ENCODE data around the gene ASAH2.

The ASAH2 gene

DNA sequence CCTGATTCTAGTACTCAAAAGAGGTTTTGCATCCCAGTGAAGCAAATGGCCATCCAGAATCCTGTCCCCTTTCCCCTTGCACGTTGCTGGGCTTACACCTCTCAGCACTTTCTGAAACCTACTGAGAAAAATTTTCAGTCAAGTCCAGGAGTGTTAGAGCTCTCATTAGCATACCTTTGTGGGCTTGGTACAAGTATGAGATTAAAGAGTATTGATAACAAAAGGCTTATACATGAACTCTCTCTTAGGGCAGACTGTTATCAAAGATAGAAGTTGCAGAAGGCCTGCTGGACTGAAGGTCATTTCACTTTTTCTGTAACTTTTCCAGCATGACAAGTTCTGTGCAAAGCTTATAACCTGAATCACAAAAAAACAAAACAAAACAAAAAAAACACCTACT is at the start of gene ASAH2:
Gene ASAH2, minus strand, starts transcription at position 123 of the 400 bp plus-strand sequence. CDS start 2,906 bp downstream, outside the sequence.
- H3K4me1 Mint-ChIP-seq = no peaks in the 10 kb centered on the region
- H3K27ac Mint-ChIP-seq = no peak within 1 kb of the TSS
- ATAC-seq (replicated peaks) (no peak), DNase-seq (no peak)
- H3K4me3 Mint-ChIP-seq = no peak within 1 kb of the TSS
- peaks cover 45 to 50% of the 10 kb centered on the region in 2 donors for H3K27me3 Mint-ChIP-seq
- no peaks in the 10 kb centered on the region for H3K9me3 Mint-ChIP-seq
- H3K36me3 Mint-ChIP-seq = no peaks in the 10 kb centered on the region

GRCh38 chr10:50299948-50300669 is 48.8 kb upstream of the ASAH2 start:
- no peaks in the 10 kb centered on the region for H3K27me3 Mint-ChIP-seq
- H3K9me3 Mint-ChIP-seq = peaks cover 5 to 9% of the 10 kb centered on the region in 2 donors
- no peak for DNase-seq
- no peak overlapping the region for H3K27ac Mint-ChIP-seq
- no peak for ATAC-seq (replicated peaks)
- no peak overlapping the region for H3K4me3 Mint-ChIP-seq
- peaks cover 4 to 9% of the 10 kb centered on the region in 2 donors for H3K36me3 Mint-ChIP-seq
- H3K4me1 Mint-ChIP-seq = peaks cover 13 to 31% of the 10 kb centered on the region in 2 donors

DNA sequence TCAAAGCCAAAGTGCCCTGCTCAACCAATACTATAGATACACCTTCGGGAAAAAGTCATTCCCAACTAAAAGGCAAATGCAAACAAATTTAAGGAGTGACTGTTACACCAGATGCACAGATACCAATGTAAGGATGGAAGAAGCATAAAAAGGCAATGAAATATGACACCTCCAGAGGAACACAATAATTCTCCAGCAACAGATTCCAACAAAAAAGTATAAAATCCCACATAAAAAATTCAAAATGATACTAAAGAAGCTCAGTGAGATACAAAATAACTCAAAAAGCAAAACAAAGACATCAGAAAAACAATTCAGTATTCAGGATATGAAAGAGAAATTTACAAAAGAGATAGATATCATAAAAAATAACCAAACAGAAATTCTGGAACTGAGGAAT is 44.1 kb upstream of the ASAH2 start:
- Mint-ChIP-seq H3K36me3 (peaks cover 4 to 7% of the 10 kb centered on the region in 2 donors), H3K4me3 (no peak overlapping the region), H3K9me3 (peaks cover 5 to 9% of the 10 kb centered on the region in 2 donors), H3K4me1 (peaks cover 4 to 7% of the 10 kb centered on the region in 2 donors), H3K27ac (no peak overlapping the region), H3K27me3 (no peaks in the 10 kb centered on the region)
- no peak for ATAC-seq (replicated peaks)
- no peak for DNase-seq

DNA sequence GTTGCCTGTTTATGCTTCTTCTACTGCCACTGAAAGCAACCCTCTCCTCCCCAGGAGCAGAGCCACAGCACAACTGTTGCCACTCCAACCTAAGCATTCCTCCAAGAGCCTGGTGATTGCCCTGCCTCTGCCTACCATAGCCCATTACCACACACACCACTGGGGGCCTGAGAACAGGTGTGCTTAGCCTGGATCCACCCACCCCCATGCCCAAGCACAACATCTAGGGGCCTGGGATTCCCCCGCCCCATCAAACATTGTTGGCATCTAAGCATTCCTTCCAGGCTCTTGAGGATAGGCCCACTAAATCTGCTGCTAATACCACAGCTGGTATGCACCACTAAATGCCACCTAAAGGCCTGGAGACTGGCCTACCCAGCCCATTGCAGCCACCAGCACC is 43.3 kb upstream of the ASAH2 start:
- Mint-ChIP-seq H3K27ac (no peak overlapping the region), H3K4me1 (peaks cover 4 to 7% of the 10 kb centered on the region in 2 donors), H3K36me3 (peaks cover 4% of the 10 kb centered on the region in 2 donors), H3K9me3 (peaks cover 5 to 8% of the 10 kb centered on the region in 2 donors), H3K27me3 (no peaks in the 10 kb centered on the region), H3K4me3 (no peak overlapping the region)
- ATAC-seq (replicated peaks) (no peak), DNase-seq (no peak)

DNA sequence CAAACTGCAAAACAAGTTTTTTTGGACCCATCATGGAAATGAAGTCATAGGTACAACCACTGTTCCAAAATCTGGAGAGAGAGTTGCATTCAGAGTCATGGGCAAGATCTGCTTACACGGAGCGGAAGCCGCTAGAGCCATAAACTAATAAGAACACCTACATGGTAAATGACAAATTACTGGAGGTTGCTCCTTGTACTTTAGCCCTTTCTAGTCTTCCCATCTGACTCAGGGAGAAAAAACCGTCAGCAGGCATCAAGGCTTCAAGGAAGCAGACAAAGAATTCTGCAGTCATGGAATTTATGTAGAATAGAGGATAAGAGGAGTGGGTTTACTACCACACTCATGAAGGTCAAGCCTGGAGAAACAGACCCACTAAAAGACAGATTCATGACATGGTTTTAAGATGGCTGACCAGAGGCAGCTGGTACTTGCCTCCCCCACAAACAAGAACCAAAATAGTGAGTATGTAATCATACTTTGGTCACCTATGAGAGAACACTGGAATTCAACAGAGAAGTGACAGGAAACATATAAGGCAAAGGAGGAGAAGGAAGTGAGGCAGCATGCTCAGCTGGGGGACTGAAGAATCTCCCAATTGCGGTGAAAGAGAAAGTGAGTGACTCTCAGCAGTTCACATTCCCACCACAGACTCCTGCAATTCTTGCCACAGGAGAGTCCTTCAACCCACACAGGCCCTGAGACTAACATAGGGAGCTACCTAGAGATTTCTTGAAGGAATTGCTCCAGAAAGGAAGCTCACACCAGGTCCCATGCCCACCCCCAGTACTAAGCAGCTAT is 42.4 kb upstream of the ASAH2 start:
- H3K27me3 Mint-ChIP-seq = no peaks in the 10 kb centered on the region
- no peak overlapping the region for H3K4me3 Mint-ChIP-seq
- no peak overlapping the region for H3K27ac Mint-ChIP-seq
- peaks cover 4 to 7% of the 10 kb centered on the region in 2 donors for H3K4me1 Mint-ChIP-seq
- no peak for ATAC-seq (replicated peaks)
- peaks cover 4% of the 10 kb centered on the region in 2 donors for H3K36me3 Mint-ChIP-seq
- no peak for DNase-seq
- H3K9me3 Mint-ChIP-seq = peaks cover 3 to 4% of the 10 kb centered on the region in 2 donors

- H3K4me1 Mint-ChIP-seq = peaks cover 4 to 7% of the 10 kb centered on the region in 2 donors
- no peaks in the 10 kb centered on the region for H3K9me3 Mint-ChIP-seq
- ATAC-seq (replicated peaks) (peak in 1 of 2 donors; percentile 27), DNase-seq (no peak)
- no peaks in the 10 kb centered on the region for H3K36me3 Mint-ChIP-seq
- no peak overlapping the region for H3K4me3 Mint-ChIP-seq
- H3K27ac Mint-ChIP-seq = peak overlapping the region; percentile 75
- H3K27me3 Mint-ChIP-seq = peaks cover 0 to 5% of the 10 kb centered on the region in 2 donors
These were observed 40.0 kb upstream of the ASAH2 start for GRCh38 chr10:50291261-50291850.

DNA sequence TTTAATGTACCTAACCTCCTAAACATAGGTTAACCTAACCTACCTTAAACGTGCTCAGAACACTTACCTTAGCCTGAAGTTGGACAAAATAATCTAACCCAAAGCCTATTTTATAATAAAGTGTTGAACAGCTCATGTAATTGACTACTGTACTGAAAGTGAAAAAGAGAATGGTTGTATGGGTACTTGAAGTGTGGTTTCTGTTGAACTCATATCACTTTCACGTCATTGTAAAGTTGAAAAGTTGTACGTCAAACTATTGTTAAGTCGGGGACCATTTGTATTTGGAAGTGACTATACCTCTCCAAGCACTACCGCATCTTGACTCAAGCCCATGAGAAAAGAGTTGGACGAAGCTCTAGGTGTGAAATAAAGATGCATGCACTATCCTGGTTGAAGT is 37.9 kb upstream of the ASAH2 start:
- H3K9me3 Mint-ChIP-seq = no peaks in the 10 kb centered on the region
- no peaks in the 10 kb centered on the region for H3K36me3 Mint-ChIP-seq
- peaks cover under 1 to 4% of the 10 kb centered on the region in 2 donors for H3K4me1 Mint-ChIP-seq
- H3K27ac Mint-ChIP-seq = no peak overlapping the region
- no peak for DNase-seq
- peaks cover 0 to 8% of the 10 kb centered on the region in 2 donors for H3K27me3 Mint-ChIP-seq
- H3K4me3 Mint-ChIP-seq = no peak overlapping the region
- ATAC-seq (replicated peaks) = no peak

DNA sequence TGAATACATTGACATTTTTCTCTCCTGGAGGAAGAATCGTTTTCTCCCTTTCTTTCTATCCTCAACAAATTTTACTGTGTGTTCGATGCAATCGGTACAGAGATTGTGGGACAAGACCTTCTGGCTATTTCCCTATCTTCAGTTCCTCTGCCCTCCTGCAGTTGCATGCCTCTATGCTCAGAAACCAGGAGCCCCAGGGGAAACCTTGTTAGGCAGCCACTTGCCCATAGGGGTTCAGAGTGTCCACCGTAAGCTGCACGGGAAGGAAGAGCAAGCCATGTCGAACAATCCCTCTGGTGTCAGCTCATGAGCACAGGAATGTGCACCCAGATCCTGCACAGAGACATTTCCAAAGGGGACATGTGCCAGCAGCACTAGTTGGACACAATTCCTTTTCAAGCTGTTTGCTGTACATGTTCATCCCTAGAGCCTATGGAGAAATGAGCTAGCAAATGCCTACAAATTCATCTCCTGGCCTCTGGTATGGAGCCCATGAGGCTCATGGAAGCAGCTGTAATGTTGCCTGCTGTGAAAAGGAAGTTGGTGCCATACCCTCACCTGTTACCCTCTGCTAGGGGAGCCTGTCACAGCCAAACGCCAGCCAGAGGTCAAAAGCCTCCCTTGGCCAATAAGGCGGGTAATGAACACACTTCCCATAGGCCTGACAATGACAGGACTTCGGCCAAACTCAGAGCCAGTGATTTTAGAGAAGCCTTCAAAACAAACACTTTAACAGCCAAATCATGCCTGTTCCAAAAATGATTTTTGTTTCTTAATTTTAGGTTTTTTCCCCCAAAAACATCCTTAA is 35.9 kb upstream of the ASAH2 start:
- Mint-ChIP-seq H3K9me3 (no peaks in the 10 kb centered on the region), H3K27me3 (peaks cover 8 to 17% of the 10 kb centered on the region in 2 donors), H3K27ac (no peak overlapping the region), H3K4me1 (peaks cover 0 to 4% of the 10 kb centered on the region in 2 donors), H3K36me3 (no peaks in the 10 kb centered on the region), H3K4me3 (no peak overlapping the region)
- ATAC-seq (replicated peaks) = no peak
- no peak for DNase-seq

GRCh38 chr10:50286517-50286916 is 35.2 kb upstream of the ASAH2 start:
- peaks cover 0 to 4% of the 10 kb centered on the region in 2 donors for H3K4me1 Mint-ChIP-seq
- ATAC-seq (replicated peaks) (no peak), DNase-seq (no peak)
- no peaks in the 10 kb centered on the region for H3K36me3 Mint-ChIP-seq
- H3K27me3 Mint-ChIP-seq = peaks cover 14 to 24% of the 10 kb centered on the region in 2 donors
- no peak overlapping the region for H3K27ac Mint-ChIP-seq
- no peak overlapping the region for H3K4me3 Mint-ChIP-seq
- H3K9me3 Mint-ChIP-seq = no peaks in the 10 kb centered on the region

DNA sequence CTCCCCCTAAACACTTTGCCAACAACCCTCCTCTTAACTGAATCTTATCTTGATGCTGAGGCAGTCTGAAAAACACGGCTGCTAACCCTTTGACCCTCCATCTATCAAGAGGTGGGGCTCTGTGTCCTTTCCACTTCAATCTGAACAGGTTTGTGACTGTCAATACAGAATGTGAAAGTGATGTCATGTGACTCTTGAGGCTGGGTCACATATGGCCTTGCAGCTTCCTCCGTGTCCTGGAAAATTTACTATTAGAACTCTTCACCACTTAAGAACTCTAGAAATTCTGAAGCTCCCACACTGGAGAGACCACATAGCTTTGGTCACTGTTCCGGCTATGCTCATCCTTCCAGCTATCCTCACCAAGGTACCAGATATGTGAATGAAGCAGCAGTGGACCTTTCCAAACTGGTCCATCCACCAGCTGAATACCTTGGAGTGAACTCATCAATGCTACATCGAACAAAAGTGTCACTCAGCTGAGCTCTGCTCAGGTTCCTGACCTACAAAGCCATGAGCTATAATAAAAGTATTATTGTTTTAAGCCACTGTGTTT is 30.7 kb upstream of the ASAH2 start:
- Mint-ChIP-seq H3K4me1 (peaks cover 0 to 2% of the 10 kb centered on the region in 2 donors), H3K27me3 (peaks cover 25 to 45% of the 10 kb centered on the region in 2 donors), H3K36me3 (no peaks in the 10 kb centered on the region), H3K27ac (no peak overlapping the region), H3K9me3 (peaks cover 0 to 5% of the 10 kb centered on the region in 2 donors), H3K4me3 (no peak overlapping the region)
- ATAC-seq (replicated peaks) (no peak), DNase-seq (no peak)

DNA sequence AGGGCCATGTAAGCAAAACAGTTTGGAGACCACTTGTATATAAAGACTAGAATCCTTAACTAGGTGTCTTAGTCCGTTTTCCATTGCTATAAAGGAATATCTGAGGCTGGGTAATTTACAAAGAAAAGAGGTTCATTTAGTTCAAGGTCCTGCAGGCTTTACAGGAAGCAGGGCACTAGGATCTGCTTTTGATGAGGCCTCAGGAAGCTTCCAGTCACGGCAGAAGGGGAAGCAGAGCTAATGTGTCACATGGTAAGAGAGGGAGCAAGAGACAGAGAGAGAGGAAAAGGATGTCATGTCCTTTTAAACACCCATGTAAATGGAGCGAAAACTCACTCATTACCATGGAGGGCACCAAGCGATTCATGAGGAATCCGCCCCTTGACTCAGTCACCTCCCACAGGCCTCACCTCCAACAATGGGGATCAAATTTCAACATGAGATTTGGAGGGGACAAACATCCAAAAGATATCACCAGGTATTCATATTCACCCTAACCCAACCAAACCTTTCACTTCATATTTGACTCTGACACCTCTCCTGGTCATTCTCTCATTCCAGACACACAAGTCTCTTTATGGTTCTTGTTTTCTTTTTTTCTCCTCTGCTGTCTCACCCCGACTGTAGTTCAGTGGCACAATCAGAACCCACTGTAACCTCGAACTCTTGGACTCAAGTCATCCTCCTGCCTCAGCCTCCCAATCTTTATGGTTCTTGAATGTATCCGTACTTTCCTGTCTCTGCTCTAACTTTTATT is 30.1 kb upstream of the ASAH2 start:
- Mint-ChIP-seq H3K27me3 (peaks cover 31 to 49% of the 10 kb centered on the region in 2 donors), H3K36me3 (no peaks in the 10 kb centered on the region), H3K4me3 (no peak overlapping the region), H3K4me1 (no peaks in the 10 kb centered on the region), H3K9me3 (peaks cover 0 to 5% of the 10 kb centered on the region in 2 donors), H3K27ac (no peak overlapping the region)
- ATAC-seq (replicated peaks) (no peak), DNase-seq (no peak)

- Mint-ChIP-seq H3K4me1 (peaks cover 0 to 2% of the 10 kb centered on the region in 2 donors), H3K27ac (no peak overlapping the region), H3K36me3 (no peaks in the 10 kb centered on the region), H3K27me3 (peaks cover 35 to 50% of the 10 kb centered on the region in 2 donors), H3K4me3 (no peak overlapping the region), H3K9me3 (peaks cover 0 to 5% of the 10 kb centered on the region in 2 donors)
- ATAC-seq (replicated peaks) (no peak), DNase-seq (no peak)
These were observed 28.9 kb upstream of the ASAH2 start for GRCh38 chr10:50280049-50280841.
